ENCODE results near the gene AHRR.

AHRR gene

DNA sequence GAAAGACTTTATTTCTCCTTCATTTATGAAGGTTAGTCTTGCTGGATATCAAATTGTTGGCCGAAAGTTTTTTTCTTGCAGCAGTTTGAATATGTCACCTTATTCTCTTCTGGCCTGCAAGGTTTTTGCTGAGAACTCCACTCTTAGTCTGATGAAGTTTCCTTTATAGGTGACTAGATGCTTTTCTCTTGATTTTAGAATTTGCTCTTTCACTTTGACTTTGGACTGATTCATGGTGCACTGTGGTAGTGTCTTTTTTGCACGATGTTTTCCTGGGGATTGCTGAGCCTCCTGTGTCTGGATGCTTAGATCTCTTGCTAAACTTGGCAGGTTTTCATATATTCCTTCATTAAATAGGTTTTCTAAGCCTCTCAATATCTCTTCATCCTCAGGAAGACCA, 12.4 kb downstream of the AHRR start:
- no peak for TF ChIP-seq CTCF (IDR thresholded peaks at IDR 0.05; ENCODE audit: borderline replicate concordance, insufficient read depth, low read depth, low read length)
- H3K4me3 ChIP-seq (ENCODE audit: low read depth, low read length): peak overlapping the region; percentile 26

GRCh38 chr5:334903-335739, 13.6 kb downstream of the AHRR start:
- TF ChIP-seq CTCF (IDR thresholded peaks at IDR 0.05; ENCODE audit: borderline replicate concordance, insufficient read depth, low read depth, low read length): no peak
- H3K4me3 ChIP-seq (ENCODE audit: low read depth, low read length): peak overlapping the region; percentile 16

- no peak for TF ChIP-seq CTCF (IDR thresholded peaks at IDR 0.05; ENCODE audit: borderline replicate concordance, insufficient read depth, low read depth, low read length)
- H3K4me3 ChIP-seq (ENCODE audit: low read depth, low read length): no peak overlapping the region
Observed at GRCh38 chr5:335740-336038, 14.2 kb downstream of the AHRR start.

DNA sequence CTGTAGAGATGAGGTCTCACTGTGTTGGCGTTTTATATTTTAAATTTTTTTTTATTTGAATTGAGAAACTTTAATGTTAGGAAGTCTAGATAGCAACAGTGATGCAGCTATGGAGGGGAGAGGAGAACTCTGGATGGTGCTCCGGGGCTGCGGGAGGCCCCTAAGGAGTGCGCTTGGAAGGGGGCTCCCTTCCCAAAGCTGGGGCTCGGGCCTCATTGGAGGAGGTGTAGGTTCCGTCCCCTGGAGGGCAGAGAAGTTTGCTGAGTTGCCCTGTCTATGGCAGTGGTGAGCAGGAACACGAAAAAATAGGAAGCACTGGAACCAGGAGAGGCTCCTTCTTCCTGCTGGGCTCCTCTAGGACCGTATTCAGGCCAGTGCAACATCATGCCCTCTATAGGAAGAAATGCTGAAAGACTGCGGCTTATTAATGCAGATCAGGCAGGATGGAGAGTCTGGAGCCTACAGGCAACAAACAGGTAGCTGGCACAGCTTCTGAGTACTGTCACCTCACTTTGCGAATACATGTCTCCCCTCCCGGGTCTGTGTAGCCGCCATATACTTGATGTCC, 16.1 kb downstream of the AHRR start:
- H3K4me3 ChIP-seq (ENCODE audit: low read depth, low read length): no peak overlapping the region

GRCh38 chr5:342501-343460, 21.3 kb downstream of the AHRR start:
- TF ChIP-seq CTCF (IDR thresholded peaks at IDR 0.05; ENCODE audit: borderline replicate concordance, insufficient read depth, low read depth, low read length): no peak
- H3K4me3 ChIP-seq (ENCODE audit: low read depth, low read length): peak overlapping the region; percentile 59

More for the DNA sequence above, 16.1 kb downstream of the AHRR start:
- no peak for TF ChIP-seq CTCF (IDR thresholded peaks at IDR 0.05; ENCODE audit: borderline replicate concordance, insufficient read depth, low read depth, low read length)

DNA sequence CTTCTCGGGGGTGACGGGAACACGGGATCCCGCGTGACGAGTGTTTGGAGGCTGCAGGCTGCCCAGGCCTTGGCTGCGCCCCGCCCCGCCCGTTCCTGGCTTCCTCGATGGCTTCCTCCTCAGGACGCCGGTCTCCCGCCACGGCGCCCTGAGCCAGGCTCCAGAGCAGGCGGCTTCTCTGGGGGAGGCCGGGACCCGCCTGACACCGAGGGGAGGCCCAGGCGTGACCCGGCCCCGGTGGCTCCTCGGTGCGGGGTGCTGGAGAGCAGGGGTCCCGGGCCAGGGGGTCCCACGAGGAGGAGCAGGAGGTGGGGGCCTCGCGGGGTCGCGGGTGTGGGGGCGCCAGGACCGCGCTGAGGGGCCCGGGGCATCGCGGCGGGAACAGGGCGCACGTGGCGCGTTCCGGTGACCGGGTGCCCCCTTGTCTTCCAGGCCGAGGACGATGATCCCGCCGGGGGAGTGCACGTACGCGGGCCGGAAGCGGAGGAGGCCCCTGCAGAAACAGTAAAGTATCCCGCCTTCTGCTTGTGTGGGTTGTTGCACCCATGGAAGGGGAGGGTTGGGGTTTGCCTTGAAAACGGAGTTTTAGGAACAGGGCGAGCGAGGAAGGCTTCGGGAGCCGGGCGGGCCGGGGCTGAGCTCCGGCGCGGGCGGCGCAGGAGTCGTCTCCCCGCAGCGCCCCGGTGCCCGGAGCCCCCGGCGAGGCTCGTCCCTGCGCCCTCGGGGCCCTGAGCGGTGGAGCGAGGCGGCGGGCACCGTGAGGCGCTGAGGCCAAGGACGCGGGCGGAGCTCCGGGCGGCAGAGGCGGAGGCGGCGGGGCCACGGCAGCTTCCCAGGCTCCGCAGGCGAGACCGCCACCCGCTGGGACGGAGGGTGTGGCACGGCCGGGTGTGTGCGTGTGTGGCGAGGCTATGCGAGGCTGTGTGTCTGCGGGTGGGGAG, 22.2 kb downstream of the AHRR start:
- H3K4me3 ChIP-seq (ENCODE audit: low read depth, low read length): peak overlapping the region; percentile 59
- TF ChIP-seq CTCF (IDR thresholded peaks at IDR 0.05; ENCODE audit: borderline replicate concordance, insufficient read depth, low read depth, low read length): no peak
